Thyroid gland (tissue), 4 donors: ENCODE data around the gene PALLD. TPM values are rescaled to one million over a fixed set of nuclear protein-coding genes. Genes with fewer than 3 reads are reported as not detected.

Experiments used
- DNase-seq, 2 donors: peaks; one replicate each; pipeline ENCODE4 v3.0.0-alpha.2; 2019
- H3K27ac ChIP-seq, 3 donors: fragments of 200-600 bp; sonication (generic); 1 replicate in 2 of 3; 2 replicates in 1 of 3; pipeline ENCODE4 v1.5.1; 2016 to 2019; ENCODE audit warnings: mild to moderate bottlenecking in 1 of 3, moderate library complexity in 1 of 3
- H3K27me3 ChIP-seq: fragments of 200-600 bp; sonication (generic); one replicate; pipeline ENCODE4 v1.5.1; 2019
- H3K36me3 ChIP-seq, 2 donors: fragments of 200-600 bp; sonication (generic); one replicate each; pipeline ENCODE4 v1.5.1; 2016 to 2019
- H3K4me1 ChIP-seq, 2 donors: fragments of 200-600 bp; sonication (generic); one replicate each; pipeline ENCODE4 v1.5.1; 2017 to 2019
- H3K4me3 ChIP-seq, 3 donors: fragments of 200-600 bp; sonication (generic); replicated peaks in 1 of 3; 1 replicate in 2 of 3; 2 replicates in 1 of 3; pipeline ENCODE4 v1.5.1; 2016; ENCODE audit warnings: mild to moderate bottlenecking in 1 of 3
- H3K9me3 ChIP-seq: fragments of 200-600 bp; sonication (generic); one replicate; pipeline ENCODE4 v1.5.1; 2017
- POLR2A ChIP-seq, 2 donors: fragments of 450-650 bp; IDR thresholded peaks; one replicate each; pipeline ENCODE4 v1.6.1; 2017; ENCODE audit warnings: antibody characterized with exemption in 2 of 2, mild to moderate bottlenecking in 2 of 2, moderate library complexity in 1 of 2
- WGBS, 2 donors: methylation state at CpG; one replicate each; pipeline ENCODE4 v1.1.5; 2017; 5-methylcytosine and 5-hydroxymethylcytosine counted together
- intact Hi-C: fragments of 100-400 bp; cut with DNase I; formaldehyde crosslinking; loops from one replicate; pipeline ENCODE4 v1.15.1; 2023
- total RNA-seq, 4 donors: library from RNA; depleted of rRNA; stranded (reverse); fragments of >200 nt; gene quantifications; one replicate each; pipeline ENCODE4 v1.2.3, GENCODE V29; 2016
- TF ChIP-seq, protein P1 (sequence below), 6 experiments: fragments of 200-600 bp in 3 of 6; fragments of 450-650 bp in 3 of 6; sonication (generic) in 3 of 6; IDR thresholded peaks; one replicate each; pipeline ENCODE4 v1.5.1; 2016 to 2019; ENCODE audit warnings: antibody characterized with exemption in 6 of 6, mild to moderate bottlenecking in 2 of 6, inconsistent platforms in 1 of 6, moderate library complexity in 1 of 6

The PALLD gene
- total RNA-seq, 4 donors from 2014 or later = 152 to 311 (median 226) TPM

DNA sequence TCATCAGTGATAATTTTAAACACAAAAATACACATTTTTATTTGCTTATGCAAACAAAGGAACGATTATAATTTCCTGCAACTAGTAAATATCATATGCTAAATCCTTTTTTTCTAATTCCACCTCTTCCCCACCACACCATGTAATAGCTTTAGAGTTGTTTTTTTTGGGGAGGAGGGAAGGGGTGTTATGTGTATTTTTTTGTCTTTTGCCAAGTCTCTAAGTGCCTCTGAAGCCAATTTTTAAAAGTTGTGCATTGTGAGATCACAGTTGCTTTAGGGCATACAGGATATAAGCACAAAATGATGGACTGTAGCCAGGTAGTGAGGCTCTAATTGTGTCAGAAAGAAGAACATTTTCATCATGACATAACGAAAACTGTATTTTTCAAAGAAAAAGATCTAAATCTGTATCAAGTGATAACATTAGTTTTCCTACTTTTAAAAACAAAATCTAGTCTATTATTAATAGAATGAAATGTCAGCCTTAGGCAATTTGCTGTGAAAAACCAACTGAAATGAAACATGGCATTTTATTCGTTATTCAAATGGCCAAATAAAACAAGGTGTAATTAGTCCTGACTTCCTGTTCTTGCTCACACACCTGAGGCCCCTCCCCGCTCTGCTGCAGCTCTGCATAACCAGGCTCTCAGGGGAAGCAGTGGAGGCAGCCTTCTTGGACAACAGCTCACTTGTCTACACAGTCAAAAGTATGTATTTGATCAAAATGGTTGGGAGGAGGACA, 157.4 kb downstream of the PALLD start:
- H3K36me3 ChIP-seq = no peaks in the 10 kb centered on the region
- TF ChIP-seq POLR2A (IDR thresholded peaks at IDR 0.05) = no peak
- H3K27ac ChIP-seq = no peak overlapping the region
- DNase-seq = peak; percentile 55 to 59
- no peak overlapping the region for H3K4me3 ChIP-seq
- H3K27me3 ChIP-seq = no peaks in the 10 kb centered on the region
- WGBS, 2 donors = 54 to 57% methylated on average over 4 of the region's 4 CpGs
- intact Hi-C loops = no loop called here
- peaks cover 12 to 18% of the 10 kb centered on the region in 2 donors for H3K4me1 ChIP-seq
- no peaks in the 10 kb centered on the region for H3K9me3 ChIP-seq

DNA sequence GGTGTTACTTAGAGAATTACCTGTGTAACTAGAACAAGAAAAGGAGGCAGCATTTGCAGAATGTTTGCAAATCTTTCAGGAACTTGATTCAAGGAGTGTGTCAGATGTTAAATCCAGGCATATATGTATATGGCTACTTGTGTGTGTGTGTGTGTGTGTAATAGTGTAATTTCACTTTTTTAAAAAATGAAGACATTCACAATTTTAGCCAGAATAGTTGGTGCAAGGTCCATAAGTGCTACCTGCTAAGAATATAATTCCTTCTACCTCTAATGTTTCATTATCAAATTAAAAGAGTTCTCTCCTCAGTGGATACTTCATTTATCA, 158.0 kb downstream of the PALLD start:
- DNase-seq = no peak
- Histone ChIP-seq H3K4me1 (peaks cover 12 to 18% of the 10 kb centered on the region in 2 donors), H3K9me3 (no peaks in the 10 kb centered on the region), H3K27me3 (no peaks in the 10 kb centered on the region), H3K27ac (no peak overlapping the region), H3K4me3 (no peak overlapping the region), H3K36me3 (no peaks in the 10 kb centered on the region)
- intact Hi-C loops = no loop called here
- TF ChIP-seq, protein P1, sequence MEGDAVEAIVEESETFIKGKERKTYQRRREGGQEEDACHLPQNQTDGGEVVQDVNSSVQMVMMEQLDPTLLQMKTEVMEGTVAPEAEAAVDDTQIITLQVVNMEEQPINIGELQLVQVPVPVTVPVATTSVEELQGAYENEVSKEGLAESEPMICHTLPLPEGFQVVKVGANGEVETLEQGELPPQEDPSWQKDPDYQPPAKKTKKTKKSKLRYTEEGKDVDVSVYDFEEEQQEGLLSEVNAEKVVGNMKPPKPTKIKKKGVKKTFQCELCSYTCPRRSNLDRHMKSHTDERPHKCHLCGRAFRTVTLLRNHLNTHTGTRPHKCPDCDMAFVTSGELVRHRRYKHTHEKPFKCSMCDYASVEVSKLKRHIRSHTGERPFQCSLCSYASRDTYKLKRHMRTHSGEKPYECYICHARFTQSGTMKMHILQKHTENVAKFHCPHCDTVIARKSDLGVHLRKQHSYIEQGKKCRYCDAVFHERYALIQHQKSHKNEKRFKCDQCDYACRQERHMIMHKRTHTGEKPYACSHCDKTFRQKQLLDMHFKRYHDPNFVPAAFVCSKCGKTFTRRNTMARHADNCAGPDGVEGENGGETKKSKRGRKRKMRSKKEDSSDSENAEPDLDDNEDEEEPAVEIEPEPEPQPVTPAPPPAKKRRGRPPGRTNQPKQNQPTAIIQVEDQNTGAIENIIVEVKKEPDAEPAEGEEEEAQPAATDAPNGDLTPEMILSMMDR (IDR thresholded peaks at IDR 0.05) = no peak
- no peak for TF ChIP-seq POLR2A (IDR thresholded peaks at IDR 0.05)

DNA sequence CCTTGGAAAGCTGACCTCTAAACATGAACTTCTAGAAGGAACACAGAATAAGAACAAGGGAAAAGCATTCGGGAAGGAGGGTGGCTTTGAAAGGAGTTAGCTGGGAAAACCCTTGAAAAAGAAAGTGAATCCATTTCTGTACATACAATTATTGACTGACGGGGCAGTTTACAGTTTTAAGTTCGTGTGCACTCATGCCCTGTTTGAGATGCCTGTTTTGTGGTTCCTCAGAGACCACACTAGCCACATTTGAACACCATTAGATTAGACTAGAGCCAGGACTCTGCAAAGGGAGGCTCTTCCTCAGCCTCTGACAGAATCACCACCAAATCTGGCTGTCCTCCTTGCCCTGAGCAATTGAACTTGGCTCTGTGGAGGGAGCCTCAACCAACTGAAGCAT, 158.3 kb downstream of the PALLD start:
- WGBS, 2 donors = 78 to 81% methylated on average over 3 of the region's 3 CpGs

GRCh38 chr4:168656055-168656660, 159.3 kb downstream of the PALLD start:
- Histone ChIP-seq H3K9me3 (no peaks in the 10 kb centered on the region), H3K4me3 (no peak overlapping the region), H3K27me3 (no peaks in the 10 kb centered on the region), H3K36me3 (no peaks in the 10 kb centered on the region), H3K27ac (no peak overlapping the region), H3K4me1 (peaks cover 8 to 15% of the 10 kb centered on the region in 2 donors)
- no peak for DNase-seq
- WGBS, 2 donors = 74 to 91% methylated on average over 4 of the region's 4 CpGs
- TF ChIP-seq, protein P1 (IDR thresholded peaks at IDR 0.05) = no peak
- TF ChIP-seq POLR2A (IDR thresholded peaks at IDR 0.05) = no peak
- intact Hi-C loops = no loop called here

More for the DNA sequence above, 158.3 kb downstream of the PALLD start:
- Histone ChIP-seq H3K27ac (no peak overlapping the region), H3K27me3 (no peaks in the 10 kb centered on the region), H3K4me1 (peaks cover 12 to 18% of the 10 kb centered on the region in 2 donors), H3K9me3 (no peaks in the 10 kb centered on the region), H3K36me3 (no peaks in the 10 kb centered on the region), H3K4me3 (no peak overlapping the region)
- DNase-seq = no peak
- TF ChIP-seq, protein P1 (IDR thresholded peaks at IDR 0.05) = no peak
- no peak for TF ChIP-seq POLR2A (IDR thresholded peaks at IDR 0.05)
- intact Hi-C loops = no loop called here

GRCh38 chr4:168656946-168657473, 160.2 kb downstream of the PALLD start:
- DNase-seq = no peak
- H3K4me3 ChIP-seq = no peak overlapping the region
- H3K9me3 ChIP-seq = no peaks in the 10 kb centered on the region
- TF ChIP-seq, protein P1 (IDR thresholded peaks at IDR 0.05) = no peak
- no peak for TF ChIP-seq POLR2A (IDR thresholded peaks at IDR 0.05)
- no peaks in the 10 kb centered on the region for H3K36me3 ChIP-seq
- WGBS, 2 donors = 93 to 97% methylated on average over 3 of the region's 3 CpGs
- intact Hi-C loops = no loop called here
- no peaks in the 10 kb centered on the region for H3K27me3 ChIP-seq
- H3K4me1 ChIP-seq = peaks cover 8 to 18% of the 10 kb centered on the region in 2 donors
- H3K27ac ChIP-seq = no peak overlapping the region
